Hematopoietic multipotent progenitor cell treated with erythropoietin and hydrocortisone succinate and interleukin-3 and kit ligand, for 17 days (in vitro differentiated cells): ENCODE data around the gene GRM2.

Experiments
- DNase-seq: peaks from one replicate; pipeline ENCODE4 v3.0.0-alpha.2; 2015; ENCODE audit warnings: low spot score

GRM2 gene

GRCh38 chr3:51705276-51706020 is 1.4 kb upstream of the GRM2 start:
- DNase-seq, result no peak

GRCh38 chr3:51706021-51706485 is 815 bp upstream of the GRM2 start:
- no peak for DNase-seq

- no peak for DNase-seq
These were observed 1.5 kb downstream of the GRM2 start for GRCh38 chr3:51708216-51708845.

GRCh38 chr3:51709004-51709420 is 2.1 kb downstream of the GRM2 start:
- no peak for DNase-seq

GRCh38 chr3:51709675-51710074 is 2.8 kb downstream of the GRM2 start:
- DNase-seq, result no peak

GRCh38 chr3:51710631-51711351 is 3.9 kb downstream of the GRM2 start:
- no peak for DNase-seq

GRCh38 chr3:51711352-51712037 is 4.6 kb downstream of the GRM2 start:
- no peak for DNase-seq

- DNase-seq, result no peak
These were observed 5.2 kb downstream of the GRM2 start for GRCh38 chr3:51712038-51712420.

GRCh38 chr3:51712511-51712931 is 5.7 kb downstream of the GRM2 start:
- no peak for DNase-seq

- DNase-seq, result no peak
These were observed 6.1 kb downstream of the GRM2 start for GRCh38 chr3:51712963-51713362.

- DNase-seq, result no peak
These were observed 8.5 kb downstream of the GRM2 start for GRCh38 chr3:51715231-51715976.

- no peak for DNase-seq
These were observed 9.1 kb downstream of the GRM2 start for GRCh38 chr3:51715977-51716294.

GRCh38 chr3:51716805-51717204 is 9.9 kb downstream of the GRM2 start:
- no peak for DNase-seq

GRCh38 chr3:51717446-51717845 is 10.6 kb downstream of the GRM2 start:
- DNase-seq, result no peak

GRCh38 chr3:51717947-51718346 is 11.1 kb downstream of the GRM2 start:
- no peak for DNase-seq

- DNase-seq, result peak; percentile 19
These were observed 11.9 kb downstream of the GRM2 start for GRCh38 chr3:51718547-51719409.

GRCh38 chr3:51719410-51720025 is 12.7 kb downstream of the GRM2 start:
- DNase-seq, result no peak

GRCh38 chr3:51720292-51721061 is 13.6 kb downstream of the GRM2 start:
- no peak for DNase-seq

GRCh38 chr3:51721062-51721745 is 14.3 kb downstream of the GRM2 start:
- DNase-seq, result no peak
